T-helper 17 cell (primary cell): ENCODE results near the gene GSTM2. TPM values are rescaled to one million over a fixed set of nuclear protein-coding genes. Genes with fewer than 3 reads are reported as not detected.

Source experiments
- ATAC-seq: fragments of 150-1000 bp; cut with Tn5 transposase; 2 replicates; pipeline ENCODE4 v1.10.0; 2021; ENCODE audit warnings: mild to moderate bottlenecking, moderate library complexity
- DNase-seq, 3 donors: peaks; one replicate each; pipeline versions ENCODE4 v3.0.0 to v3.0.0-alpha.2; 2020 to 2021
- H3K9me3 ChIP-seq: one replicate; pipeline ENCODE4 v1.7.0; 2013; ENCODE audit warnings: low read length, mild to moderate bottlenecking; ENCODE audit not compliant: control insufficient read depth, poor library complexity, severe bottlenecking
- H3K27ac Mint-ChIP-seq: one replicate; pipeline ENCODE4 v1.8.0; 2022; ENCODE audit warnings: mild to moderate bottlenecking, moderate library complexity, mixed read lengths
- H3K27me3 Mint-ChIP-seq: one replicate; pipeline ENCODE4 v1.8.0; 2022; ENCODE audit warnings: mixed read lengths
- H3K36me3 Mint-ChIP-seq: one replicate; pipeline ENCODE4 v1.8.0; 2022; ENCODE audit warnings: low read depth, mixed read lengths
- H3K4me1 Mint-ChIP-seq: one replicate; pipeline ENCODE4 v1.8.0; 2022; ENCODE audit warnings: mild to moderate bottlenecking, mixed read lengths
- H3K4me3 Mint-ChIP-seq: one replicate; pipeline ENCODE4 v1.8.0; 2022; ENCODE audit warnings: mild to moderate bottlenecking, moderate library complexity, mixed read lengths
- total RNA-seq, 4 donors: library from RNA in 2 of 4; stranded (reverse) in 2 of 4; gene quantifications; one replicate each; pipeline ENCODE4 v1.2.3 and lab custom pipeline; 2022 to 2026

GSTM2 gene
- total RNA-seq, 2 donors from 2014 or later, result 44.0 to 117 TPM

GRCh38 chr1:109625176-109625575 lies 42.7 kb upstream of the GSTM2 start:
- Mint-ChIP-seq H3K36me3 (peaks cover 6% of the 10 kb centered on the region), H3K27ac (peak overlapping the region; percentile 98), H3K27me3 (no peaks in the 10 kb centered on the region), H3K4me1 (peaks cover 43% of the 10 kb centered on the region), H3K4me3 (no peak overlapping the region)
- no peak for ATAC-seq
- H3K9me3 ChIP-seq, result no peaks in the 10 kb centered on the region
- DNase-seq, result no peak

GRCh38 chr1:109625601-109626560 lies 42.0 kb upstream of the GSTM2 start:
- H3K36me3 Mint-ChIP-seq, result peaks cover 6% of the 10 kb centered on the region

DNA sequence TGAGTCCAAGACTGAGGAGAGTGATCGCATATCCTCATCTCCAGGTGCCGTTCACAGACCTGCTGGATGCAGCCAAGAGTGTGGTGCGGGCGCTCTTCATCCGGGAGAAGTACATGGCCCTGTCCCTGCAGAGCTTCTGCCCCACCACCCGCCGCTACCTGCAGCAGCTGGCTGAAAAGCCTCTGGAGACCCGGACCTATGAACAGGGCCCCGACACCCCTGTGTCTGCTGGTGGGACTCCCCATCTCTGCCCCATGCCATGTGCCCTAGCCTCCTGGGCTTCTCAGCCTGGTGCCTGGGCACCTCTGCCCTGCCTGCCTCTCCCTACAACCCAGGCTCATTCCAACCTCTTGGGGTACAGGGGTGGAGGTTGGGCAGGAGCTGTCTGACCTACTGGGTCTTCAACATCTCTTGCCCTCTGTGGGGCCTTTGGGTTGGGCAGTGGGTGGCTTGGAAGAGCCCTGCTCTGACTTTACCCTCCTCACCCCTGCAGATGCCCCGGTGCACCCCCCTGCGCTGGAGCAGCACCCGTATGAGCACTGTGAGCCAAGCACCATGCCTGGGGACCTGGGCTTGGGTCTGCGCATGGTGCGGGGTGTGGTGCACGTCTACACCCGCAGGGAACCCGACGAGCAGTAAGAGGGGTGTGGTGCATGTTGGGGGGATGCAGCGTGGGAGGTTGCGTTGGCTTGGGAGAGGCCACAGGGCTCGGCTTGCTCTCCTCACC lies 41.0 kb upstream of the GSTM2 start:
- no peak for DNase-seq
- H3K9me3 ChIP-seq, result no peaks in the 10 kb centered on the region
- no peaks in the 10 kb centered on the region for H3K27me3 Mint-ChIP-seq
- H3K4me3 Mint-ChIP-seq, result no peak overlapping the region
- no peak overlapping the region for H3K27ac Mint-ChIP-seq
- peaks cover 39% of the 10 kb centered on the region for H3K4me1 Mint-ChIP-seq
- ATAC-seq, result no peak
- H3K36me3 Mint-ChIP-seq, result peaks cover 6% of the 10 kb centered on the region

More at GRCh38 chr1:109625601-109626560, 42.0 kb upstream of the GSTM2 start:
- DNase-seq (no peak), ATAC-seq (no peak)
- H3K9me3 ChIP-seq, result no peaks in the 10 kb centered on the region
- Mint-ChIP-seq H3K4me3 (no peak overlapping the region), H3K27me3 (no peaks in the 10 kb centered on the region), H3K4me1 (peaks cover 43% of the 10 kb centered on the region), H3K27ac (peak overlapping the region; percentile 98)

- Mint-ChIP-seq H3K27me3 (no peaks in the 10 kb centered on the region), H3K4me3 (no peak overlapping the region), H3K4me1 (peaks cover 35% of the 10 kb centered on the region), H3K36me3 (peaks cover 6% of the 10 kb centered on the region), H3K27ac (peak overlapping the region; percentile 21)
- no peak for ATAC-seq
- no peak for DNase-seq
- no peaks in the 10 kb centered on the region for H3K9me3 ChIP-seq
Measured at GRCh38 chr1:109627692-109628399, 40.0 kb upstream of the GSTM2 start.

DNA sequence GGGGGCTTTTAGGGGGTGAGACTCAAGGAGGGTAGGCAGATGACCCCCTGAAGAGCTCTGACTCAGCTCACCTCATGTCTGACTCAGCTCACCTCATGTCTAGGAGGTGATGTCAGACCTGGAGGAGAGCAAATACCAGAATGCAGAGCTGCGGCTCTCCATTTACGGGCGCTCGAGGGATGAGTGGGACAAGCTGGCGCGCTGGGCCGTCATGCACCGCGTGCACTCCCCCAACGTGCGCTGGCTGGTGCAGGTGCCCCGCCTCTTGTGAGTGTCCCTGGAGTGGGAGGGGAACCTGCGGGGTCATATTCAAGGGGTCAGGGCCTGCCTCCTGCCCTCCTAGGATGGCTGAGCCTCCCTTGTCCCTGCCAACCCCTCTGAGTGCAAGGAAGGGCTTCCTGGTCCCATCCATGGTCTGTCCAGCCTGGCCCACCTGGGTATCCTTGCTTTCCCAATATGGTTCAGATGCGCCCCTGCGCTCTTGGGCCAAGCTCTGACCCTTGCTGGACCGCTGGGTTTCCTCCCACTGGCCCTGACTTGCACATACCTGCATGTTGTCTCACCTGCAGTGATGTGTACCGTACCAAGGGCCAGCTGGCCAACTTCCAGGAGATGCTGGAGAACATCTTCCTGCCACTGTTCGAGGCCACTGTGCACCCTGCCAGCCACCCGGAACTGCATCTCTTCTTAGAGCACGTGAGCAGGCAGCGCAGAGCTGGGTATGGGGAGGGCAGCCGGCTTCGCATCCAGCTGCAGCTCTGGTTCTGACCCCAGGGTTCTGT lies 39.1 kb upstream of the GSTM2 start:
- peaks cover 26% of the 10 kb centered on the region for H3K4me1 Mint-ChIP-seq
- no peak overlapping the region for H3K4me3 Mint-ChIP-seq
- DNase-seq, result no peak
- no peak for ATAC-seq
- H3K9me3 ChIP-seq, result no peaks in the 10 kb centered on the region
- peaks cover 6% of the 10 kb centered on the region for H3K36me3 Mint-ChIP-seq
- peak overlapping the region; percentile 85 for H3K27ac Mint-ChIP-seq
- no peaks in the 10 kb centered on the region for H3K27me3 Mint-ChIP-seq

GRCh38 chr1:109629372-109630030 lies 38.4 kb upstream of the GSTM2 start:
- Mint-ChIP-seq H3K4me3 (peak overlapping the region; percentile 7), H3K27ac (peak overlapping the region; percentile 85), H3K27me3 (no peaks in the 10 kb centered on the region), H3K4me1 (peaks cover 21% of the 10 kb centered on the region), H3K36me3 (peaks cover 6% of the 10 kb centered on the region)
- H3K9me3 ChIP-seq, result no peaks in the 10 kb centered on the region
- no peak for ATAC-seq
- DNase-seq, result no peak

DNA sequence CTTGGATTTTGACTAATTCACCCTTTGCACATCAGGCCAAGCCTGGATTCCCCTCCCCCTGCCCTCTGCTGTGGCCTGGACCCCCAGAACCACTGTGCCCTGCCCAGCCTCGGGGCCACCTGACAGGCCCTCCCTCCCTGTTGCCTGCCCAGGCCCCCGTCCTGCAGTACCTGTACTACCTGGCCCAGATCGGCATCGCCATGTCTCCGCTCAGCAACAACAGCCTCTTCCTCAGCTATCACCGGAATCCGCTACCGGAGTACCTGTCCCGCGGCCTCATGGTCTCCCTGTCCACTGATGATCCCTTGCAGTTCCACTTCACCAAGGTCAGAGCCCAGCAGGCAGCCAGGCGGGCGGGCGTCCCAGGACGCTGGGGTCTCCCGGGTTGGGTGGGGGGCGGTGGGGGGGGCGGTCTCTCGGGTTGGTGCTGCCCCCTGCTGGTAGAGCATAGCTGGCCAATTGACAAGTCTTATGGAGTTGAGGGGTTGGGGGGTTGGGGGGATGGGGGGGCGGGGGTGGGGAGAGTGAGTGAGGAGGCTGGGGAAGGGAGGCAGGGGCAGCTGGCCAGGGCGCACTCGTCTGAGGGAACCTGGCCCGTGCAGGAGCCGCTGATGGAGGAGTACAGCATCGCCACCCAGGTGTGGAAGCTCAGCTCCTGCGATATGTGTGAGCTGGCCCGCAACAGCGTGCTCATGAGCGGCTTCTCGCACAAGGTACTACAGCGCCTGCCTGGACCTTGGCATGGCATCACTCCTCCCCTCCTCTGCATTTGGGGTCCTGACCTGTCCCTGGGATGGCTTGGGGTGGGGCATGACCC lies 37.6 kb upstream of the GSTM2 start:
- ATAC-seq, result no peak
- Mint-ChIP-seq H3K27me3 (no peaks in the 10 kb centered on the region), H3K4me3 (no peak overlapping the region), H3K36me3 (peaks cover 6% of the 10 kb centered on the region), H3K27ac (peak overlapping the region; percentile 85), H3K4me1 (peaks cover 23% of the 10 kb centered on the region)
- no peaks in the 10 kb centered on the region for H3K9me3 ChIP-seq
- DNase-seq, result no peak

DNA sequence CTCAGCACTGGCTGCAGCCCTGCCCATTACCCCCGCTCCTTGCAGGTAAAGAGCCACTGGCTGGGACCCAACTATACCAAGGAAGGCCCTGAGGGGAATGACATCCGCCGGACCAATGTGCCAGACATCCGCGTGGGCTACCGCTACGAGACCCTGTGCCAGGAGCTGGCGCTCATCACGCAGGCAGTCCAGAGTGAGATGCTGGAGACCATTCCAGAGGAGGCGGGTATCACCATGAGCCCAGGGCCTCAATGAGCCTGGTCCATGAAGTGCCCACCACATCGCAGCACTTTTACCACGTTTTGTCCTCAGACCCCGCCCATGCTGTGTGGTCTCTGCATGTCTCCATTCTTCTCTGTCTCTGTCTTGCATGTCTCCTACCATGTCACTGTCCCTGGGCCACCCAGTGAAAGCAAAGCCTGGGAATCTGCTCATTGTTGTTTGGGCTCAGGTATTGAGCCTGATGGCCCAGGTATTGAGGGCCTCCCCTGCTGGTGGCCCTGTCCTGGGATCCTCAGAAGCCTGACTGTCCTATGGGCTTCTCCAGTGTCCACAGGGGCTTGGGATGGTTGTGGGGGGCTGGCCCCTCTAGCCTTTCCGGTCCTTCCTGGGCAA lies 36.9 kb upstream of the GSTM2 start:
- H3K4me3 Mint-ChIP-seq, result no peak overlapping the region
- no peak for DNase-seq
- H3K27me3 Mint-ChIP-seq, result no peaks in the 10 kb centered on the region
- ATAC-seq, result no peak
- H3K4me1 Mint-ChIP-seq, result peaks cover 18% of the 10 kb centered on the region
- no peaks in the 10 kb centered on the region for H3K9me3 ChIP-seq
- peaks cover 6% of the 10 kb centered on the region for H3K36me3 Mint-ChIP-seq
- peak overlapping the region; percentile 63 for H3K27ac Mint-ChIP-seq

- Mint-ChIP-seq H3K4me3 (no peak overlapping the region), H3K27me3 (no peaks in the 10 kb centered on the region), H3K4me1 (peaks cover 17% of the 10 kb centered on the region), H3K36me3 (peaks cover 6% of the 10 kb centered on the region), H3K27ac (peak overlapping the region; percentile 63)
- H3K9me3 ChIP-seq, result no peaks in the 10 kb centered on the region
- ATAC-seq, result no peak
- DNase-seq, result no peak
Measured at GRCh38 chr1:109631513-109632505, 36.0 kb upstream of the GSTM2 start.

DNA sequence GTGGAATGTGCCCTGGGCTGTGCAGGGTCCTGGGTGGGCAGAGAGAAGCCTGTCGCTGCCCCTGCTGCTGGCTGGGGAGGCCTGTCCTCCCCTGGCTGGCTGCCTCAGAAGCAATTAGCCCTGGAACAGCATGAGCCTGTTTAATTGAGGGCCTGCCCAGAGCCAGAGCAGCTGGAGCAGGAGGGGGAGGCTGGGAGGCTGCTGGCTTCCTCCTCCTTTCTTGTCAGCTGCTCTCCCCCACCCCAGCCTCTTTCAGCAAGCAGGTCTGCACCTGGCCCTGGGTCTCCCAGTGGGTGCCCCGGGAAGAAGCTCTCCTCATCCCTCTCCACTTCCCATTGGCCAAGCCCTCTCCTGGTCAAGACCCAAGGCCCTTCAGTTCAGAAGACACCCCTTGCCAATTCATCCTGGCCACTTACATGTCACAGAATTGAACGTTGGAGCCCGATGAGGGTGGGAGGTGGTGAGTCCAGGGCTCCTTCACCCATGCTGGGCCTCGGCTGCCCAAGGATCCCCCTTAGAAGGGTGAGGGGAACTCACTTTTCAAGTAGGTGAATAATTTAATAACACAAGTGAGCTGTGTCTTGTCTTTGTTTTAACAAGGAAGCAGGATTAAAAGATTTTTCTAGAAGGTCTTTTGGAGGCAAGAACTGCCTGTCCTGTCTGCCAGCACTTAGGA lies 35.0 kb upstream of the GSTM2 start:
- peaks cover 6% of the 10 kb centered on the region for H3K36me3 Mint-ChIP-seq
- H3K4me3 Mint-ChIP-seq, result no peak overlapping the region
- H3K27me3 Mint-ChIP-seq, result no peaks in the 10 kb centered on the region
- H3K27ac Mint-ChIP-seq, result no peak overlapping the region
- peaks cover 16% of the 10 kb centered on the region for H3K4me1 Mint-ChIP-seq
- H3K9me3 ChIP-seq, result no peaks in the 10 kb centered on the region
- ATAC-seq, result no peak
- DNase-seq, result no peak
